Omental fat pad (tissue), 4 donors: ENCODE measurements around the gene DVL1. TPM values are rescaled to one million over a fixed set of nuclear protein-coding genes. Genes with fewer than 3 reads are reported as not detected.

Source experiments
- ATAC-seq: fragments of 150-250 bp; one replicate; pipeline ENCODE4 v1.9.1; 2016; ENCODE audit warnings: mild to moderate bottlenecking, moderate library complexity; ENCODE audit not compliant: low FRiP score
- DNase-seq: peaks from one replicate; pipeline ENCODE4 v3.0.0-alpha.2; 2019; ENCODE audit warnings: low spot score
- total RNA-seq, 4 donors: library from RNA; depleted of rRNA; stranded (reverse); fragments of >200 nt; gene quantifications; one replicate each; pipeline ENCODE4 v1.1.0, GENCODE V29; 2016
- TF ChIP-seq, protein P1 (sequence below), 3 donors: fragments of 450-650 bp; IDR thresholded peaks; one replicate each; pipeline ENCODE4 v1.5.1; 2016 to 2017; ENCODE audit warnings: antibody characterized with exemption in 3 of 3, mild to moderate bottlenecking in 3 of 3, moderate library complexity in 2 of 3

Gene DVL1
- total RNA-seq, 4 donors from 2014 or later, result 56.6 to 65.0 (median 61.8) TPM

DNA sequence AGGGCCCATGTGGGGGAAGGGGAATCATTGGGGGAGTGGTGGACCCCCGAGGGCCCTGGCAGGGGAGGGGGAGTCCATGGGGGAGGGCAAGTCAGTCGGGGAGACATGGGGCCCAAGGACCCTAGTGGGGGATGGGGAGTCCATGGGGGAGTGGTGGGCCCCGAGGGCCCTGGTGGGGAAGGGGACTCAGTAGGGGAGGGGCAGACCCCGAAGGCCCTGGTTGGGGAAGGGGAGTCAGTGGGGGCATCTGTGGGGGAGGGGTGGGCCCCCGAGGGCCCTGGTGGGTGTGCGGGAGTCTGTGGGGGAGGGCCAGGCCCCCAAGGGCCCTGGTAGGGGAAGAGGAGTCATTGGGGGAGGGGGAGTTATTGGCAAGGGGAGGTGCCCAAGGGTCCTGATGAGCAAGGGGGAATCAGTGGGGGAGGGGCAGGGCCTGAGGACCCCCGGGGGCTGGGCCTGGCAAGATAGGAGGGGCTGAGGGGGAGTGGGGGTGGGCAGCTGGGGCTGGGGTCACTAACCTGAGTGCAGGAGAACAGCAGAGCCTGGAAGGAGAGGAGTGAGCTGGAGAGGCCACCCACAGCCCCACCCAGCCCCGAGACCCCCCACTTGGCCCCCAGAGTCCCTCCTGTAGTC is 7.1 kb upstream of the DVL1 start:
- no peak for DNase-seq
- ATAC-seq, result no peak
- TF ChIP-seq, protein P1, sequence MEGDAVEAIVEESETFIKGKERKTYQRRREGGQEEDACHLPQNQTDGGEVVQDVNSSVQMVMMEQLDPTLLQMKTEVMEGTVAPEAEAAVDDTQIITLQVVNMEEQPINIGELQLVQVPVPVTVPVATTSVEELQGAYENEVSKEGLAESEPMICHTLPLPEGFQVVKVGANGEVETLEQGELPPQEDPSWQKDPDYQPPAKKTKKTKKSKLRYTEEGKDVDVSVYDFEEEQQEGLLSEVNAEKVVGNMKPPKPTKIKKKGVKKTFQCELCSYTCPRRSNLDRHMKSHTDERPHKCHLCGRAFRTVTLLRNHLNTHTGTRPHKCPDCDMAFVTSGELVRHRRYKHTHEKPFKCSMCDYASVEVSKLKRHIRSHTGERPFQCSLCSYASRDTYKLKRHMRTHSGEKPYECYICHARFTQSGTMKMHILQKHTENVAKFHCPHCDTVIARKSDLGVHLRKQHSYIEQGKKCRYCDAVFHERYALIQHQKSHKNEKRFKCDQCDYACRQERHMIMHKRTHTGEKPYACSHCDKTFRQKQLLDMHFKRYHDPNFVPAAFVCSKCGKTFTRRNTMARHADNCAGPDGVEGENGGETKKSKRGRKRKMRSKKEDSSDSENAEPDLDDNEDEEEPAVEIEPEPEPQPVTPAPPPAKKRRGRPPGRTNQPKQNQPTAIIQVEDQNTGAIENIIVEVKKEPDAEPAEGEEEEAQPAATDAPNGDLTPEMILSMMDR (IDR thresholded peaks at IDR 0.05), result no peak

DNA sequence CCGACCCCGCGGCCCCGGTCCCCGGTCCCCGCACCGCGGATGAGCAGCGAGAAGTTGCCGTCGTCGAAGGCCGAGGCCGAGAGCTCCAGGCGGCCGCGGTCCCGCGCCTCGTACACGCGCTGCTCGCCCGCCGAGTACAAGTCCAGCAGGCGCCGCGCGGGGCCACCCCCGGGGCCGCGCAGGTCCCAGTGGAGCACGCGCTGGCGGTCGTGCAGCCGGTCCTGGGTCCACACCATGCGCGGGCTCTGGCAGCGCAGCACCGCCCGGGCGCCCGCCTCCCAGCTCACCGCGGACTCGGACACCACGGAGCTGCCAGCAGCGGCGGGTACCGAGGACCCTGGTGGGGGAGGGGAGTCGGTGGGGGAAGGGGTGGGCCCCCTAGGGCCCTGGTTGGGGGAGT is 6.2 kb upstream of the DVL1 start:
- ATAC-seq, result no peak
- TF ChIP-seq, protein P1 (IDR thresholded peaks at IDR 0.05), result no peak
- no peak for DNase-seq

DNA sequence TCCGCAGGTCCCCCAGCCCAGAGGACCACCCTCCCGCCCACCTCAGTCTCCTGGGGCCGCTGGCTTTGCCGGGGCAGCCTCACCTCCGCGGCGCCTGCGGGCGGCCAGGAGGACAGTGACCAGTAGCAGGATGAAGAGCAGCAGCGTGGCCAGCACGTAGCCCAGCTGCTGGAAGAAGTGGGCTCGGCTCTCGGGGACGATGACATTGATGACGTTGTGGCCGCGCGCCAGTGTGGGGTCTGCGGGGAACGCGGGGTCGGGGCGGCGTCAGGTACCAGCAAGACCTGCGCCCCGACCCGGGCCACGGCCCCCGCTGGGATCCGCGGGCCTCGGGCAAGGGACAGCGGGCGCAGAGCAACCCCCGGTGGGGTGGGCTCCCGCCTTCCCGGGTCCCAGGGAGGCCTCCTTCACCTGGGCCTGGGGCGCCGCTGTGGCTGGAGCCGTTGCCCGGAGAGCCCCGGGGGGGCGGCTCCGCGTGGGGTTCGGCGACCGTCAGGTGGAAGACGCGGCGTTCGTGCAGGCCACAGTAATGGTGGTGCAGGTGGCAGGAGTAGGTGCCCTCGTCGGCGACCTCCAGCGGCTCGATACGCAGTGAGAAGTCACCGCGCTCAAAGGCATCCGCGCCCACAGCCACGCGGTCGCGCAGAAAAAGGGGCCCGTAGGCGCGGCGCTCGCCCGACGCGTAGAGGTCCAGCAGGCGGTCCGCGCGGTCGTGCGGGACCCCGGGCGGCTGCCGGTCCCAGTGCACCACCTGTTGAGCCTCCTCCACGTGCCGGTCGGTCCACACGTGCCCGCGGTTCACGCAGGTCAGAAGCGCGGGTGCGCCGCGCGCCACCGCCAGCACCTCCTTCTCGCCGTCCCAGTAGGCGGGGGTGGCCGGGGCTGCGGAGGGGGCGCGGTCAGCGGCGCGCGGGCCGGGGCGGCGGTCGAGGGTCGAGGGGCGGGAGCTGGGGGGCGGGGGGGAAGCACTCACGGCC is 5.3 kb upstream of the DVL1 start:
- DNase-seq, result no peak
- no peak for ATAC-seq
- TF ChIP-seq, protein P1 (IDR thresholded peaks at IDR 0.05), result no peak

DNA sequence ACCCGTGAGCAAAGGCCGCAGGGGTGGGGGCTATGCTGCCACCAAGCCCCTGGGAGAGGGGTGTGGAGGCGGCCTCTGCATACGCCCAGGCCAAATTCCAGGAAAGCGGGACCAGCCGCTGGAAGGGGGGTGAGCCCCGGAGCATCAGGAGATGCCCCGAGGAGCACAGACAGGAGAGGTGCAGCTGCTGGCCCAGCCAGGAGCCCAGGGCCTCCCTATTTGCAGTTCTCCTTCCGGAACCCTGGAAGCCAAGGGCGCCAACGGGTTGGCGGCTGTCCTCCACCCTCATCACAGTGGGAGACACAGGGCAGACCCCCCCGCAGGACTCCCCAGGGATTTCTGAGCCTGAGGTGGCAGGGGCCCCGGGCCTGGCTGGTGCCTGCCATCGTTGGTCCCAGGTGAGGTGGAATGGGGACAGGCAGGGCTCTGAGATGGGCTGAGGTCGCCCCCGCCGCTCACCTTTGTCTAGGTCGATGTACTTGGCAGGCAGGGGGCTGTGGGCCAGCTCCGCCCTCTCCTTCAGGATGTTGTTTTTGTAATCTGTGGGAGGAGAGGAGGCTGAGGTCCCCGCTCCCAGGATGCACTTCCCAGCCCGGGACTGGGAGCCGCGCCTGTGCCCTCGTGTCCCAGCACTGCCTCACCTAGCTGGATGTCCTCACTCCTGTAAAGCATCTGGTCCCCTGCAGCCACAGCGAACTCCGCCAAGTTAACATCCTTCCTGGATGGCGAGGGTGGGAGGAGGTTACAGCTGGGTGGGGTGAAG is 4.4 kb upstream of the DVL1 start:
- DNase-seq (no peak), ATAC-seq (no peak)
- TF ChIP-seq, protein P1 (IDR thresholded peaks at IDR 0.05), result no peak

DNA sequence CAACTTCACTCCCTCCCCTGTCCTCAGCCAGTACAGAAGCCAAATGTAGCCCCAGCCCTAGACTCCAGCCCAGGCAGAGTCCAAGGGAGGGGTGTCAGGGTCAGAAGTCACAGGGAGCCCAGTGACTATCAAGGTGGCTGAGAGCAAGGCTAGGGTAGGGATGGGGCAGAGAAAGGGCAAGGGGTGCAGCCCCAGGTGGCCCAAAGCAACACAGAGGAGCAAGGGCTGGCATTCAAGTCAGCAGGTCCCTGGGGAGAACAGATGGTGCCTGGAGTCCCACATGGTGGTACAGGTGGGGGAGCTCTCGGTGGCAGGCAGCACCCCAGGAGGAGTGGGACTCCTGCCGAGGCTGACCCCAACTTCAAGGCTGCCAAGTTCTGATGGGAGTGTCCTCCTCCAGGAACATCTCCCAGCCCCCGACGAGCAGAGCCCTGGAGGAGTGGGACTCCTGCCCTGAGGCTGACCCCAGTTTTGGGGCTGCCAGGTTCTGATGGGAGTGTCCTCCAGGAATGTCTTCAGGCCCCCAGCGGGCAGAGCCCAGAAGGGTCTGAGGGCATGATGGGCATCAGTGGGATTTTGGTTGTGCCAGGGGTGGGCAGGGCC is 3.7 kb upstream of the DVL1 start:
- DNase-seq (no peak), ATAC-seq (no peak)
- TF ChIP-seq, protein P1 (IDR thresholded peaks at IDR 0.05), result no peak

DNA sequence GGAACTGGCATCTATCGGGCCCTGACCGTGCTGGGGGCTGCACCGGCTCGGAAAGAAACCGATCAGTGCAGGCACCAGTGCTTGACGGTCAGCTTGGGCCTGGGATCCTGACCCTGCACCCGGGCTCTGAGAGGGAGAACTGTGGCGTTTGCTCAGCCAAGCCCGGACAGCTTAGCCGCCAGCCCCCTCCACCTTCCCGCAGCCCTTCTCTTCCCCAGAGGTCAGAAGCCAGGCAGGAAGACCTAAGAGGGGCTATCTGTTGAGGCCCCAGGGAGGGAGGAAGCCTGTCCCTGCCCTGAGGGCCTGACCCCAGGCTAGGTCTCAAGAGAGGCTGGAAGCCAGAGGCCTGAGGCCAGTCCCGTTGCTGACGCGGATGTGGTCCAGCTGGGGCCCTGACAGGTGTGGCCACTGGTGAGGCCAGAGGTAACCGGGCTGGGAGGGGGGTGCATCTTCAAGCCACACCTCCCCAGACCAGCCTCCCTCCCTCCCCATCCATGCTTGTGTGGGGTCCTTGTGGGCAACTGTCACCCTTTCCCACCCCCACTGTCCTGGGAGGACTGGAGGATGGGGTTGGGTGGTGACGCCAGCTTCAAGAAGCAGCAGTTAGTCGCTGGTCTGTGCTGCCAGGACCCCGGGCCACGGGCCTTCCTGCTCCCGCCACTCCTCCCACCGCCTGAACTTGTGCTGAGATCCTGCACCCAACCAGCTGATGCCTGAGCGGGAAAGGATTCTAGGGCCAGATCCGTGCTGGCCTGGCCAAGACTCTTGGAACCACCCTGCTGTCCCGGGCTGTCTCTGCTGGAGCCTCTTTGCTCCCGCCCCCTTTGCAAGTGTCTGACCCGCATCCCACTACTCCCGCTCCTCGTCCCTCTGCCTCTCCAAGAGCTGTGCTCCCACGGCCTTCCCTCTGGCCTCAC is 2.6 kb upstream of the DVL1 start:
- ATAC-seq (no peak), DNase-seq (no peak)
- TF ChIP-seq, protein P1 (IDR thresholded peaks at IDR 0.05), result no peak
